Esophagus muscularis mucosa (tissue), 4 donors: ENCODE results near the gene CEP131. TPM values are rescaled to one million over a fixed set of nuclear protein-coding genes. Genes with fewer than 3 reads are reported as not detected.

Experiments used
- DNase-seq: peaks from one replicate; pipeline ENCODE4 v3.0.0-alpha.2; 2017; ENCODE audit errors: extremely low spot score
- H3K27ac ChIP-seq, 4 donors: fragments of 200-600 bp; sonication (generic); replicated peaks in 1 of 4; 1 replicate in 3 of 4; 2 replicates in 1 of 4; pipeline ENCODE4 v1.5.1; 2016 to 2019; ENCODE audit warnings: mild to moderate bottlenecking in 1 of 4
- H3K27me3 ChIP-seq, 4 donors: fragments of 200-600 bp; sonication (generic); one replicate each; pipeline versions ENCODE4 v1.5.1 to v1.6.0; 2016 to 2019
- H3K36me3 ChIP-seq, 4 donors: fragments of 200-600 bp; sonication (generic); one replicate each; pipeline ENCODE4 v1.5.1; 2016 to 2019
- H3K4me1 ChIP-seq, 4 donors: fragments of 200-600 bp; sonication (generic); one replicate each; pipeline ENCODE4 v1.5.1; 2016 to 2019
- H3K4me3 ChIP-seq, 4 donors: fragments of 200-600 bp; sonication (generic); 1 replicate in 2 of 4; 2 replicates in 2 of 4; pipeline ENCODE4 v1.5.1; 2016 to 2019; ENCODE audit warnings: mild to moderate bottlenecking in 4 of 4, moderate library complexity in 1 of 4
- H3K9me3 ChIP-seq, 4 donors: fragments of 200-600 bp; sonication (generic); 1 replicate in 3 of 4; 2 replicates in 1 of 4; pipeline ENCODE4 v1.5.1; 2016 to 2019
- EP300 ChIP-seq: sonication (generic); formaldehyde crosslinking; IDR thresholded peaks from one replicate; pipeline ENCODE4 v1.6.1; 2017; ENCODE audit warnings: antibody characterized with exemption
- POLR2A ChIP-seq: fragments of 450-650 bp; IDR thresholded peaks from one replicate; pipeline ENCODE4 v1.6.1; 2017; ENCODE audit warnings: antibody characterized with exemption, moderate library complexity, mild to moderate bottlenecking, low read depth
- POLR2AphosphoS5 ChIP-seq, 2 donors: sonication (generic); formaldehyde crosslinking; IDR thresholded peaks; one replicate each; pipeline ENCODE4 v1.6.1; 2017; ENCODE audit warnings: antibody characterized with exemption in 2 of 2
- WGBS: methylation state at CpG from one replicate; pipeline ENCODE4 v1.1.5; 2018; 5-methylcytosine and 5-hydroxymethylcytosine counted together
- intact Hi-C: fragments of 100-400 bp; cut with DNase I; formaldehyde crosslinking; loops from one replicate; pipeline ENCODE4 v1.15.1; 2023
- total RNA-seq, 4 donors: library from RNA; depleted of rRNA; stranded (reverse); fragments of >200 nt; gene quantifications; one replicate each; pipeline versions ENCODE4 v1.1.0 to v1.2.1, GENCODE V29; 2016
- TF ChIP-seq, protein P1 (sequence below), 3 experiments: fragments of 200-600 bp in 2 of 3; fragments of 450-650 bp in 1 of 3; sonication (generic) in 2 of 3; IDR thresholded peaks; one replicate each; pipeline ENCODE4 v1.5.1; 2017 to 2019; ENCODE audit warnings: antibody characterized with exemption in 3 of 3, mild to moderate bottlenecking in 2 of 3, moderate library complexity in 1 of 3

CEP131 gene
- total RNA-seq, 4 donors from 2014 or later: 4.5 to 10.6 (median 8.9) TPM

DNA sequence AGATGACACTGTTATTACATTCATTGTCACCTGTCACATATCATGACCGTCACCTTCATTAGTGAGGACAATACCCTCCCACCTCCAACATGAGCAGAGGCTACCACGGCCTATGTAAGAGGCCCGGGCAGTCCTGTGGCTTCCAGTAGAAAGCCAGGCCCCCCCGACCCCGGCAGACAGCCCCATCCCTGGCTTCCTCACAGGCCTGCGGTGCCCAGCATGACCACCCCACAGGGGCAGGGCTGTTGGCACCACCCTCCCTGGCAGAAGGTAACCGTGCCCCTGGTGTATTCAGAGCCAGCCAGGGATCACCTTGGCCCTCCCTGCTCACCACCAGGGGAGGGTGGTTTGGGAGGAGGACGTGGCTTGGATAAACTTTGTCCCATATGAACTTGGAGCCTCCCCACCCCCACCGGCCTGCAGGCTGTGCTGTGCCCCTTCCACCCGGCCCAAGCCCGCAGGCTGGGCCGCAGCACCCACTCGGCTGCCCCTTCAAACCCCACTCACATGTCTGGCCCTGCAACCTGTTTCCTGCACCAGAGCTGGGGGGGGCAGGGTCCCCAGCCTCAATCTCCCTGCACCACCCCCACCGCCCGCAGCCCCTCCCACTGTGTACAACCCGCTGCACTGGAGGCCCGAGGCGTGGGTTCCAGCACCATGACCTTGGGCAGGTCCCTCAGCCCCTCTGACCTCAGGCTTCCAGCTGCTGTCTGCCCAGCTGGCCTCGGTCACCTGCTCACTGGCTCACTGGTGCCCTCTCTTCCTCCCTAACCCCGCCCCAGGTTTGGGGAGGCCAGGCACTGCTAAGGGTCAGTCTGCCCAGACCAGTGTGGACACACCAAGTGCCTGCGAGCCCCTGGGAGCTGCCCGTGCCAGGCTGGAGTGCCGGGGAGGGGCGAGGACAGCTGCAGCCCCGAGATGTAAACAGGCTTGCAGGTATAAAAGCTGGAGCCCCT is 44.4 kb downstream of the CEP131 start:
- no peak overlapping the region for H3K4me3 ChIP-seq
- H3K9me3 ChIP-seq: peaks cover 0 to 4% (median 0%) of the 10 kb centered on the region in 4 donors
- no peaks in the 10 kb centered on the region for H3K4me1 ChIP-seq
- H3K27ac ChIP-seq: no peak overlapping the region
- intact Hi-C loops: no loop called here
- peaks cover 0 to 34% (median 0%) of the 10 kb centered on the region in 4 donors for H3K27me3 ChIP-seq
- no peak for DNase-seq
- no peak for TF ChIP-seq POLR2AphosphoS5 (IDR thresholded peaks at IDR 0.05)
- TF ChIP-seq, protein P1, sequence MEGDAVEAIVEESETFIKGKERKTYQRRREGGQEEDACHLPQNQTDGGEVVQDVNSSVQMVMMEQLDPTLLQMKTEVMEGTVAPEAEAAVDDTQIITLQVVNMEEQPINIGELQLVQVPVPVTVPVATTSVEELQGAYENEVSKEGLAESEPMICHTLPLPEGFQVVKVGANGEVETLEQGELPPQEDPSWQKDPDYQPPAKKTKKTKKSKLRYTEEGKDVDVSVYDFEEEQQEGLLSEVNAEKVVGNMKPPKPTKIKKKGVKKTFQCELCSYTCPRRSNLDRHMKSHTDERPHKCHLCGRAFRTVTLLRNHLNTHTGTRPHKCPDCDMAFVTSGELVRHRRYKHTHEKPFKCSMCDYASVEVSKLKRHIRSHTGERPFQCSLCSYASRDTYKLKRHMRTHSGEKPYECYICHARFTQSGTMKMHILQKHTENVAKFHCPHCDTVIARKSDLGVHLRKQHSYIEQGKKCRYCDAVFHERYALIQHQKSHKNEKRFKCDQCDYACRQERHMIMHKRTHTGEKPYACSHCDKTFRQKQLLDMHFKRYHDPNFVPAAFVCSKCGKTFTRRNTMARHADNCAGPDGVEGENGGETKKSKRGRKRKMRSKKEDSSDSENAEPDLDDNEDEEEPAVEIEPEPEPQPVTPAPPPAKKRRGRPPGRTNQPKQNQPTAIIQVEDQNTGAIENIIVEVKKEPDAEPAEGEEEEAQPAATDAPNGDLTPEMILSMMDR (IDR thresholded peaks at IDR 0.05): no peak
- TF ChIP-seq POLR2A: no peak
- no peak for TF ChIP-seq EP300
- no peaks in the 10 kb centered on the region for H3K36me3 ChIP-seq
- WGBS: 86% methylated on average over 4 of the region's 25 CpGs

DNA sequence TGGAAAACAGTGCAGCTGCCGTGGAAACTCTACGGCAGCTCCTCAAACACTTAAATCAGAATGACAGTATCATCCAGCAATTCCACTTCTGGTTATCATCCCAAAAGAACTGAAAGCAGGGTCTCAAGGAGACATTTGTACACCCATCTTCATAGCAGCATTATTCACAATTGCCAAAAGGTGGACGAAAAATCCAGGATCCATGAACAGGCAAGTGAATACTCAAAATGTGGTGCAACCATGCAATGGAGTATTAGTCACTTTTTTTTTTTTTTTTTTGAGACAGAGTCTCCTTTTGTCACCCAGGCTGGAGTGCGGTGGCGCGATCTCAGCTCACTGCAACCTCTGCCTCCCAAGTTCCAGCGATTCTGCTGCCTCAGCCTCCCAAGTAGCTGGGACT is 46.1 kb downstream of the CEP131 start:
- 90% methylated on average over 7 of the region's 7 CpGs for WGBS
- TF ChIP-seq EP300 (no peak), POLR2A (no peak), POLR2AphosphoS5 (IDR thresholded peaks at IDR 0.05) (no peak)
- TF ChIP-seq, protein P1 (IDR thresholded peaks at IDR 0.05): no peak

DNA sequence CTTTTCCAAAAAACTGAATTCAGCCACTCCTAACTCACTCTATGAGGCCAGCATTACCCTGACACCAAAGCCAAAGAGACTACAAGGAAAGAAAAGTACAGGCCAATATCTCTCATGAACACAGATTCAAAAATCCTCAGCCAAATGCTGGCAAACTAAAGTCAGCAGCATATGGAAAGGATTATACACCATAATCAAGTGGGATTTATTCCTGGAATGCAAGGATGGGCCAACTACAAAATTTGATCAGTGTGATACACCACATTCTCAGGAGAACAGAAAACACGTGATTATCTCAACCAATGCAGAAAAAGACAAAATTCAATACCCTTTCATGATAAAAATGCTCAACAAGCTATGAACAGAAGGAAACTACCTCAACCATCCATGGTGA is 49.0 kb downstream of the CEP131 start:
- WGBS: 83% methylated on average over 1 of the region's 1 CpG
- DNase-seq: no peak

More for the DNA sequence above, 46.1 kb downstream of the CEP131 start:
- no peak overlapping the region for H3K27ac ChIP-seq
- no peaks in the 10 kb centered on the region for H3K36me3 ChIP-seq
- H3K9me3 ChIP-seq: peaks cover 0 to 4% (median 0%) of the 10 kb centered on the region in 4 donors
- no peak for DNase-seq
- intact Hi-C loops: no loop called here
- no peaks in the 10 kb centered on the region for H3K4me1 ChIP-seq
- peaks cover 0 to 16% (median 0%) of the 10 kb centered on the region in 4 donors for H3K27me3 ChIP-seq
- H3K4me3 ChIP-seq: no peak overlapping the region

DNA sequence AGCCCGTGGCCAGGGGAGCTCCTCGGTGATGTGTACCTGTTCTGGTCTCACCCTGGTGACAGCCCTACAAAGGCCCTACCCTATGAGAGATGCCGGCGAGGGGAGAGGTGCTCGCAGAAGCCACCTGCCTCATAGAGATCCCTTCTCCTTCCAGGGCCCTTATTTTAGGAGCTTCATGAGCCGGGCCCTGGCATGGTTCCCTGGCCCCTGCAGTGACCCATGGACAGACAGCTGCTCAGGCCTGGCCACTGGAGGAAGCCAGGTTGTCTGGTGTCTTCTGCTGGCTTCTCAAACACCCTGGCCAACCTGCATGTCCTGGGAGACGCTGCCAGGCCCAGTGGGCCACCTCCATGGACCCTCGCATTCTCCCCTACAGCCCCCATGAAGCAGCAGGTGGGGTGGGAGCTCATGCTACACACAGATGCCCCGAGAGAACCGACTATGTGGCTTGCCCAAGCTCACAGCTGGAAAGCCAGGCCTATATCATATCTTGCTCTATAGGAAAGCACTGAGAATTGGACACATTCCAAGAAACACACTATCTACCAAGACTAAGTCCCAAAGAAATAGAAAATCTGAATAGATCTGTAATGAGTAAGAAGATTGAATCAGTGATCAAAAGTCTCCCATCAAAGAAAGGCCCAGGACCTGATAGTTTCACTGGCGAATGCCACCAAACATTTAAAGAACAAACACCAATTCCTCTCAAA is 49.6 kb downstream of the CEP131 start:
- DNase-seq: no peak
- TF ChIP-seq, protein P1 (IDR thresholded peaks at IDR 0.05): no peak
- TF ChIP-seq POLR2A (no peak), POLR2AphosphoS5 (IDR thresholded peaks at IDR 0.05) (no peak), EP300 (no peak)
- Histone ChIP-seq H3K4me3 (no peak overlapping the region), H3K4me1 (no peaks in the 10 kb centered on the region), H3K36me3 (no peaks in the 10 kb centered on the region), H3K9me3 (peaks cover 0 to 4% (median 0%) of the 10 kb centered on the region in 4 donors), H3K27ac (no peak overlapping the region), H3K27me3 (no peaks in the 10 kb centered on the region)
- intact Hi-C loops: no loop called here
- 92% methylated on average over 11 of the region's 11 CpGs for WGBS

More for the DNA sequence above, 49.0 kb downstream of the CEP131 start:
- H3K27me3 ChIP-seq: no peaks in the 10 kb centered on the region
- no peaks in the 10 kb centered on the region for H3K4me1 ChIP-seq
- intact Hi-C loops: no loop called here
- TF ChIP-seq POLR2A (no peak), EP300 (no peak), POLR2AphosphoS5 (IDR thresholded peaks at IDR 0.05) (no peak)
- TF ChIP-seq, protein P1 (IDR thresholded peaks at IDR 0.05): no peak
- H3K27ac ChIP-seq: no peak overlapping the region
- H3K4me3 ChIP-seq: no peak overlapping the region
- peaks cover 0 to 4% (median 0%) of the 10 kb centered on the region in 4 donors for H3K9me3 ChIP-seq
- H3K36me3 ChIP-seq: no peaks in the 10 kb centered on the region
